NCI-H748 (cell line): ENCODE measurements around the gene ATM.
A peak's percentile ranks its signal among the peaks of the same experiment; 100 is the strongest.

Source experiments
- DNase-seq: peaks from one replicate; lab custom pipeline; 2025; ENCODE audit not compliant: unreplicated experiment; lab: John Stamatoyannopoulos, UW

ATM gene

GRCh38 chr11:108218912-108219783, 3.7 kb upstream of the ATM start:
- DNase-seq = no peak

- no peak for DNase-seq
Observed at GRCh38 chr11:108220721-108221336, 2.0 kb upstream of the ATM start.

GRCh38 chr11:108221371-108221770, 1.5 kb upstream of the ATM start:
- peak; percentile 11 for DNase-seq

GRCh38 chr11:108221911-108222573, 825 bp upstream of the ATM start:
- DNase-seq = no peak

- DNase-seq = peak; percentile 48
Observed at GRCh38 chr11:108223348-108224149, 682 bp downstream of the ATM start.

- DNase-seq = no peak
Observed at GRCh38 chr11:108224366-108224765, 1.5 kb downstream of the ATM start.

GRCh38 chr11:108224911-108225786, 2.3 kb downstream of the ATM start:
- DNase-seq = no peak

- DNase-seq = no peak
Observed at GRCh38 chr11:108226036-108226435, 3.2 kb downstream of the ATM start.

GRCh38 chr11:108228251-108228650, 5.4 kb downstream of the ATM start:
- no peak for DNase-seq

- no peak for DNase-seq
Observed at GRCh38 chr11:108233277-108233945, 10.5 kb downstream of the ATM start.

GRCh38 chr11:108235192-108235591, 12.3 kb downstream of the ATM start:
- DNase-seq = no peak

GRCh38 chr11:108235633-108236032, 12.8 kb downstream of the ATM start:
- DNase-seq = no peak

GRCh38 chr11:108237058-108237481, 14.2 kb downstream of the ATM start:
- no peak for DNase-seq

GRCh38 chr11:108239076-108239475, 16.2 kb downstream of the ATM start:
- no peak for DNase-seq

- DNase-seq = no peak
Observed at GRCh38 chr11:108241330-108242037, 18.6 kb downstream of the ATM start.

- no peak for DNase-seq
Observed at GRCh38 chr11:108242422-108242821, 19.6 kb downstream of the ATM start.

GRCh38 chr11:108246308-108246707, 23.4 kb downstream of the ATM start:
- no peak for DNase-seq

GRCh38 chr11:108246885-108247284, 24.0 kb downstream of the ATM start:
- DNase-seq = no peak

GRCh38 chr11:108253176-108253575, 30.3 kb downstream of the ATM start:
- DNase-seq = no peak
